Testis (tissue), 3 donors: ENCODE measurements around the gene ISOC1. TPM values are rescaled to one million over a fixed set of nuclear protein-coding genes. Genes with fewer than 3 reads are reported as not detected.

Source experiments
- DNase-seq: peaks from one replicate; pipeline ENCODE4 v3.0.0-alpha.2; 2019
- H3K27ac ChIP-seq, 2 donors: fragments of 200-600 bp; sonication (generic); one replicate each; pipeline ENCODE4 v1.5.1; 2019
- H3K27me3 ChIP-seq: fragments of 200-600 bp; sonication (generic); one replicate; pipeline ENCODE4 v1.5.1; 2019
- H3K36me3 ChIP-seq: fragments of 200-600 bp; sonication (generic); one replicate; pipeline ENCODE4 v1.5.1; 2017; ENCODE audit warnings: low read depth; ENCODE audit errors: missing control alignments
- H3K4me1 ChIP-seq: fragments of 200-600 bp; sonication (generic); one replicate; pipeline ENCODE4 v1.5.1; 2019
- H3K4me3 ChIP-seq, 2 donors: fragments of 200-600 bp; sonication (generic); one replicate each; pipeline ENCODE4 v1.5.1; 2017 to 2019
- H3K9me3 ChIP-seq: fragments of 200-600 bp; sonication (generic); one replicate; pipeline ENCODE4 v1.5.1; 2017
- CTCF ChIP-seq, 3 experiments: fragments of 450-650 bp in 2 of 3; fragments of 200-600 bp in 1 of 3; sonication (generic) in 1 of 3; IDR thresholded peaks; one replicate each; pipeline ENCODE4 v1.5.1; 2016 to 2019; ENCODE audit warnings: antibody characterized with exemption in 3 of 3, mild to moderate bottlenecking in 2 of 3, moderate library complexity in 1 of 3
- POLR2A ChIP-seq: fragments of 450-650 bp; IDR thresholded peaks from one replicate; pipeline ENCODE4 v1.6.1; 2017; ENCODE audit warnings: antibody characterized with exemption, mild to moderate bottlenecking, moderate library complexity
- WGBS, 2 donors: methylation state at CpG; one replicate each; pipeline ENCODE4 v1.1.5; 2018; 5-methylcytosine and 5-hydroxymethylcytosine counted together
- intact Hi-C: fragments of 100-400 bp; cut with DNase I; formaldehyde crosslinking; loops from one replicate; pipeline ENCODE4 v1.15.1; 2023; ENCODE audit warnings: low total_unique reads
- polyA plus RNA-seq: library from polyadenylated mRNA; stranded (reverse); fragments of 350-450 nt; fragmentation: Illumina TruSeq; extraction: RNeasy Lipid Tissue Mini Kit (QIAGEN cat#74804); gene quantifications from one replicate; pipeline ENCODE4 v1.2.3, GENCODE V29; 2014; ENCODE audit warnings: low read depth, low replicate concordance; ENCODE audit not compliant: insufficient read depth
- total RNA-seq, 2 donors: library from RNA; depleted of rRNA; stranded (reverse); fragments of >200 nt; gene quantifications; one replicate each; pipeline ENCODE4 v1.2.3, GENCODE V29; 2016

The ISOC1 gene
- total and polyA plus RNA-seq, 3 donors from 2014 or later = 15.9 to 35.9 (median 19.3) TPM

- Histone ChIP-seq H3K27me3 (no peaks in the 10 kb centered on the region), H3K27ac (no peak overlapping the region), H3K4me1 (no peaks in the 10 kb centered on the region), H3K4me3 (no peak overlapping the region), H3K9me3 (no peaks in the 10 kb centered on the region), H3K36me3 (no peaks in the 10 kb centered on the region)
- intact Hi-C loops = no loop called here
- TF ChIP-seq POLR2A = no peak
- no peak for TF ChIP-seq CTCF (IDR thresholded peaks at IDR 0.05)
- no peak for DNase-seq
- WGBS, 2 donors = 94% methylated on average over 10 of the region's 10 CpGs
Measured at GRCh38 chr5:129114539-129115193, 20.1 kb downstream of the ISOC1 start.

GRCh38 chr5:129115680-129116079, 21.1 kb downstream of the ISOC1 start:
- intact Hi-C loops = no loop called here
- H3K4me1 ChIP-seq = no peaks in the 10 kb centered on the region
- H3K9me3 ChIP-seq = no peaks in the 10 kb centered on the region
- no peaks in the 10 kb centered on the region for H3K36me3 ChIP-seq
- H3K4me3 ChIP-seq = no peak overlapping the region
- H3K27me3 ChIP-seq = no peaks in the 10 kb centered on the region
- no peak for TF ChIP-seq CTCF (IDR thresholded peaks at IDR 0.05)
- no peak for TF ChIP-seq POLR2A
- DNase-seq = no peak
- H3K27ac ChIP-seq = no peak overlapping the region
- 58 to 75% methylated on average over 2 of the region's 2 CpGs for WGBS, 2 donors

GRCh38 chr5:129116797-129117196, 22.2 kb downstream of the ISOC1 start:
- Histone ChIP-seq H3K36me3 (no peaks in the 10 kb centered on the region), H3K27me3 (no peaks in the 10 kb centered on the region), H3K27ac (no peak overlapping the region), H3K4me1 (no peaks in the 10 kb centered on the region), H3K4me3 (no peak overlapping the region), H3K9me3 (no peaks in the 10 kb centered on the region)
- DNase-seq = no peak
- 91 to 94% methylated on average over 3 of the region's 3 CpGs for WGBS, 2 donors
- intact Hi-C loops = no loop called here
- TF ChIP-seq CTCF (IDR thresholded peaks at IDR 0.05) (no peak), POLR2A (no peak)

- no peak overlapping the region for H3K4me3 ChIP-seq
- no peaks in the 10 kb centered on the region for H3K36me3 ChIP-seq
- no peaks in the 10 kb centered on the region for H3K27me3 ChIP-seq
- no peaks in the 10 kb centered on the region for H3K9me3 ChIP-seq
- no peak overlapping the region for H3K27ac ChIP-seq
- no peak for TF ChIP-seq POLR2A
- no peak for TF ChIP-seq CTCF (IDR thresholded peaks at IDR 0.05)
- no peaks in the 10 kb centered on the region for H3K4me1 ChIP-seq
- DNase-seq = no peak
- intact Hi-C loops = no loop called here
Measured at GRCh38 chr5:129118405-129118804, 23.9 kb downstream of the ISOC1 start.

- no peak for DNase-seq
- TF ChIP-seq POLR2A = no peak
- no peak for TF ChIP-seq CTCF (IDR thresholded peaks at IDR 0.05)
- H3K9me3 ChIP-seq = no peaks in the 10 kb centered on the region
- intact Hi-C loops = no loop called here
- no peak overlapping the region for H3K4me3 ChIP-seq
- no peaks in the 10 kb centered on the region for H3K27me3 ChIP-seq
- no peaks in the 10 kb centered on the region for H3K36me3 ChIP-seq
- no peaks in the 10 kb centered on the region for H3K4me1 ChIP-seq
- 59 to 71% methylated on average over 2 of the region's 2 CpGs for WGBS, 2 donors
- H3K27ac ChIP-seq = no peak overlapping the region
Measured at GRCh38 chr5:129118826-129119225, 24.3 kb downstream of the ISOC1 start.
